Stimulated activated CD8-positive, alpha-beta memory T cell treated with anti-CD3 and anti-CD28 coated beads, Interleukin-7, amount 100 ng/mL, for 24 hours (primary cell): ENCODE data around the gene ZNF227.
"Not testable (repeated sequence)": the region's sequence is repeated elsewhere in the genome, so short reads cannot be mapped to it uniquely, and the experiment has no call there.

ENCODE experiments used
- DNase-seq: peaks from one replicate; pipeline ENCODE4 v3.0.0-alpha.2; 2020; ENCODE audit warnings: low read depth

The ZNF227 gene

DNA sequence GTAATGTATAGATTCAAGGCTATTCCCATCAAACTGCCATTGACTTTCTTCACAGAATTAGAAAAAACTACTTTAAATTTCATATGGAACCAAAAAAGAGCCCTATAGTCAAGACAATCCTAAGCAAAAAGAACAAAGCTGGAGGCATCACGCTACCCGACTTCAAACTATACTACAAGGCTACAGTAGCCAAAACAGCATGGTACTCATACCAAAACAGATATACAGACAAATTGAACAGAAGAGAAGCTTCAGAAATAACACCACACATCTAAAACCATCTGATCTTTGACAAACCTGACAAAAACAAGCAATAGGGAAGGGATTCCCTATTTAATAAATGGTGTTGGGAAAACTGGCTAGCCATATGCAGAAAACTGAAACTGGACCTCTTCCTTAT lies 40.0 kb downstream of the ZNF227 start:
- not testable (repeated sequence) for DNase-seq

DNA sequence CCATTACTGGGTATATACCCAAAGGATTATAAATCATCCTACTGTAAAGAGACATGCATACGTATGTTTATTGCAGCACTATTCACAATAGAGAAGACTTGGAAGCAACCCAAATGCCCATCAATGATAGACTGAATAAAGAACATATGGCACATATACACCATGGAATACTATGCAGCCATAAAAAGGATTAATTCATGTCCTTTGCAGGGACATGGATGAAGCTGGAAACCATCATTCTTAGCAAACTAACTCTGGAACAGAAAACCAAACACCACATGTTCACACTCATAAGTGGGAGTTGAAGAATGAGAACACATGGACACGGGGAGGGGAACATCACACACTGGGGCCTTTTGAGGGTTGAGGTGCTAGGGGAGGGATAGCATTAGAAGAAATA lies 41.1 kb downstream of the ZNF227 start:
- DNase-seq, result not testable (repeated sequence)

DNA sequence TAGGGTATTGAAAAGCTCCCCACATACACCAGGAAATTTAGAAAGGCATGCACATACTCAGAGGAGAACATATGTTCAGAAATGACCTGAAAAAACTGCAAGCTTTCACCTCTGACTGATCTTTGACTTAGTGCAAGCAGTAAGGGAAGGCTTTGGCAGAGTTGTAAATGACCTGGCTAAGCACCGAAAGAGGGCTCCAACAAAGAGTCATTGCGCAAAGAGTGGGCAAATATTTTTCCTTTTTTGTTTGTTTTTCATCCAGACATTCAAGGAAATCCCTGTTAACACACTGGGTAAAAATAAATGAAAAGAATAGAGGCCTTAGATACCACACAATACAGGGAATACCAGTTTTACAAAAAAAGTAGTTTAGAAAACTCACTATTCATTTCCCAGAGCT lies 42.2 kb downstream of the ZNF227 start:
- DNase-seq, result no peak

DNA sequence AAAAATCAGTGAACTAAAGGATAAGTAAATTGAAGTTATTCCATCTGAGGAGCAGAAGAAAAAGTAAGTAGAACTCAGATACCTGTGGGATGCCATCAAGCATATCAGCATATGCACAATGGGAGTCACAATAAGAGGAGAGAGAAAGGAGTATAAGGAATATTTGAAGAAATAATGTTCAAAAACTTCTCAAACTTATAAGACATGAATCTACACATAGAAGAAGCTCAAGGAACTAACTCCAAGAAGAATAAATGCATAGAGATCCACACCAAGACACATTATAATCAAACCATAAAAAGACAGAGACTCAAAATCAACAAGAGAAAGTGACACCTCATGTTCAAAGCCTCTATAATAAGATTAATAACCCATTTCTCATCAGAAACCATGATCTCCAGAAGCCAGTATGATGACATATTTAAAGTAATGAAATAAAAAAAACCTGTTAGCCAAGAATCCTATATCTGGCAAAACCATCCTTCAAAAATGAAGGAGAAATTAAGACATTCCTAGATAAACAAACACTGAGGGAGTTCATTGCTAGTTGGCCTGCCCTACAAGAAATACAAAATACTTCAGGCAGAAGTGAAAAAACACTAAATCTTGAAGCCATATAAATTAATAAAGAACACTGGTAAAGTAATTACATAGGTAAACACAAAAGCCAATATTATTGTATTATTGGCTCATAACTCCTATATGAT lies 43.5 kb downstream of the ZNF227 start:
- DNase-seq, result no peak

DNA sequence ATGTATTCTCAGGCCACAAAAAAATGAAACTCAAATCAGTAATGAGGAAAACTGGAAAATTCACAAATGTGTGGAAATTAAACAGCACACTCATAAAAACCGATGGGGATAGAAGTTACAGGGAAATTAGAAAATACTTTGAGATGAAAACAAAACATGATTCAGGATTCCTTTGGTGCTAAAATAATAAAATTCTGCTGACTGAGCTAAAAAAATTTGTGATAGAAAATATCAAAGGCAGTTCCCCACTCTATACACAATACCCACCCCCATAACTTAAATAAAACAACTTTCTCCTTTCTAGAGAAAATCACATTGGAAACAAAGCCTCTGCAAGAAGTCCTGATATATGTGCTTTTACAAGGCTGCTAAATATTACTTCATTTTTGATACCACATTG lies 45.8 kb downstream of the ZNF227 start:
- DNase-seq, result no peak

DNA sequence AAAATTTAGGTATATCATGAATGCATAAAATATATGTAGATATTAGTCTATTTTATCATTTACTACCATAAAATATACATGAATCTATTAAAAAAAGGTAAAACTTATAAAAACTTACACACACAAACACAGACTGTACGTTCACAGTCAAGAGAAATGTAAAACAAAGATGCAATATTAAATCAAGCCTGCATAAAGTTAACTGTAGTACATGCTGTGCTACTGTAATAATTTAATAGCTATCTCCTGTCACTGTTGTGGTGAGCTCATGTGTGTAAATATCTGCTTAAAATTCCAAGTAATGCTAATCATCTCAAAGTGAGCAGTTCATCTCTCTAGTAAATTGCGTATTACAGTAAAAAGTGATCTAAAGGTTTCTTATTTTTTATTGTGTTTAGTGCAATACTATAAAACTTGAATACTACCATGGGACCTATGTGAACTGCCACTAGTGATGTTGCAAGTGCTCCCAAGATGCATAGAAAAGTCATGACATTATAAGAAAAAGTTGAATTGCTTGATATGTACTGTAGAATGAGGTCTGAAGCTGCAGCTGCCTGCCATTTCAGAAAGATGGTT lies 46.6 kb downstream of the ZNF227 start:
- DNase-seq, result no peak

DNA sequence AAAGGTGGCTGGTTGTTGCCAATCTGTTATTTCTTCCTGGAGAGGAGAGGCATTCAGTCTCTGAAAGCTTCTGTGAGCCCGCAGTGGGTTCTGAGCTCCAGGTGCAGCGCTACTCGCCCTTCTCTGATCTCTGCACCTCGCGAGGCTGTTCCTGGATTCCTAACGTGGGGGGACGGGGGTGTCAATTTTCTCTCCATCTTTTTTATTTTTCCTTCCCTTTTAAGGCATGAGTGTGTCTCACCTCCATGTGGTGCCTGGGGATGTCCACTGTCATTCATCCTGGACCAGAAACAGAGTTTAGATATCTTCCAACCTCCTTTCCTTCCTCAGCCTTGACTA lies 48.0 kb downstream of the ZNF227 start:
- no peak for DNase-seq

DNA sequence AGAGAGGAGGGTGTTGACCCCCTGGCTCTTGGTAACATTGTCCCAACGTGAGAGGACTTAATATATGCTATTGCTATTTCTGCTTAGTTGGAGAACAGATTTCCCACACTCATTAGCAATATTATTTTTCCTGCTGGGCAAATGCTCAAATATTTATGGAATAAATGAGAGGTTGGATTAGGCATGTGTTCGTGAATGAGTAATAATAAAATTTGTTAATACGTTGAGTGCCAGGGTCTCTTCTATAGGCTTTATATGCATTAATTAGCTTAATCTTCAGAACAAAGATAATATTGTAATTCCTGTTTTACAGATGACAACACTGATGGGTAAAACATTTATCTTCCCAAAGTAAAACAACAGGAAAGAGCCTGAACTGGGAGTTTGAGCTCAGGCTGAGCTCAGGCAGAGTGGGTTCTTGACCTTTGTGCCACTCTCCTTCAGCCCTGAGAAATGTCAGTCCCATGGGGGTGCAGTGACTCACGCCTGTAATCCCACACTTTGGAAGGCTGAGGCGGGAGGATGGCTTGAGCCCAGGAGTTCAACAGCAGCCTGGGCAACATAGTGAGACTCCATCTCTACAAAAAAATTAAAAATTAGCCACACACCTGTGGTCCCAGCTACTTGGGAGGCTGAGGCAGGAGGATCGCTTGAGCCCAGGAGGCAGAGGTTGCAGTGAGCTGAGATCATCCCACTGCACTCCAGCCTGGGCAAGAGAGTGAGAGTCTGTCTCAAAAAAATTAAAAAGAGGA lies 48.5 kb downstream of the ZNF227 start:
- no peak for DNase-seq

DNA sequence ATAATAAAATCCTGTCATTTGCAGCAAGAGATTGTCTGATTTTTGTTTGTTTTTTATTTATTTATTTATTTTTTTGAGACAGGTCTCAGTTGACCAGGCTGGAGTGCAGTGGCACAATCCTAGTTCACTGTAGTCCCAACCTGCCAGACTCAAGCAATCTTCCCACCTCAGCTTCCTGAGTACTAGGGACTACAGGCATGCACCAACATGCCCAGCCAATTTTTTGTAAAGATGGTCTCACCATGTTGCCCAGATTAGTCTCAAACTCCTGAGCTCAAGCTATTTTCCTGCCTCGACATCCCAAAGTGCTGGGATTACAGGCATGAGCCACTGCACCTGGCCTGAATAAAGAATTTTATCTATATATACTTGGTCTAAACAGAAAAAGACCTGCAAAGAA lies 65.0 kb downstream of the ZNF227 start:
- no peak for DNase-seq

DNA sequence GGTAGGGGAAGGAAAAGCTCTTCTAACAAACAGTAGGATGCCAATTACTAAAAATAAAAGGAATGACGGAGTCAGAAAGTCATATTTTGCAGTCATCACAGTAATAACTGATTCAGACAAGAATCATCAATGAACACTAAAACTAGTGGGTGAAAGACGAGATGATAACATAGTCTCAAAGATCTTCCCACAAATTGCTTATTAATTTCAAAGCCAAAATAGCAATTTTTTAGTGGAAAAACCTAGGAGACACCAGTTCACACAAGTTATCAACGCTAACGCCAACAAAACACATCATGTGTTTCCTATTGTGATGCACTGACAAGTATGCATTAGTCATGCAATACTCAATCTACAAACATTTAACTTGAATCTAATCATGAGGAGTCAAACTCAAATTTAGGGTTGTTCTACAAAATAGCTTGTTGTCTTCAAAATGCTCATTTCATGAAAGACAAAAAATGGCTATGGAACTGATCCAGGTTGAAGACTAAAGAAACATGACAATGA lies 65.9 kb downstream of the ZNF227 start:
- DNase-seq, result no peak

DNA sequence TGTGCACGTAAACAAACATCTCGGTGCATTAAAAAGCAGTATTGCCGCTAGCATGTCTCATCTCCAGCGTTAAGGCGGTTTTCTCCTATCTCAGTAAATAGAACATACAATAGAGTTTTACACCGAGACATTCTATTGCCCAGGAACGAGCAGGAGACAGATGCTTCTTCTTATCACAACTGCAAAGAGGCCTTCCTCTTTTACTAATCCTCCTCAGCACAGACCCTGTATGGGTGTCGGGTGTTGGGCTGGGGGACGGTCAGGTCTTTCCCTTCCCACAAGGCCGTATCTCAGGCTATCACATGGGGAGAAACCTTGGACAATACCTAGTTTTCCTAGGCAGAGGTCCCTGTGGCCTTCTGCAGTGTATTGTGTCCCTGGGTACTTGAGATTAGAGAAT lies 68.6 kb downstream of the ZNF227 start:
- DNase-seq, result no peak

DNA sequence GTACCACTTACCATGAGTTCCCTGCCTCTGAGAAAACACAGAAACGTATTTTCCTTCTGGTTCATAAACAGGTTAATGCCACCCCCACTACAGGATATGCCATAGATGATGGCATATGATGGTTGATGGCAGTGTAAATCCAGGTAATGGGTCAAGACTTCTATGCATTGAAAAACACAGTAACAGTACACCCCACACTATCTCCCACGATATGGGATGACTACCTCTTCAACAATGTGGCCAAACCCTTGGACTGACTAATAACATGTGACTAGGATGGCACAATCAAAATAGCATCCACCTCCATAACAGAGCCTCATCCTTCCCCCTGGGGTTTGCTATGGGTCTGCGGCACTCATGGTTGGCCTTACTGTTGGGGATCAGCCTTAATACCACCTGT lies 70.5 kb downstream of the ZNF227 start:
- DNase-seq, result no peak

DNA sequence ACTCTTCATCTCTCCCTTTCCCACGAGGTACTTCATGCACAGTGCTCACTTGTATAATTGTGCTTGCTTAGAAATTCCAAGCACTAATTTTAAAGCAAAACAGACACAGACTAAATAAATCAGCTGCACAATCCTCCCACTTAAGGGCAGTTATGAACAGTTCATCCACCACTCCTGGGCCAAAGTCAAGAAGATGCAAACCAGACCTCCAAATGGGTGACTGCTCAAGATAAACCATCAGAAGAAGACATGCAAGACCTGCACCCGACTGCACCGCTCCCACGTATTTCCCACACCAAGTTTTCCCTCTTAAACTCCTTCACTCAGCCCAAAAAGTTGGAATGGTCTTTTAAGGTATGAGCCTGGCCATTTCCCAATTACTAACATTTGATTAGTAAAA lies 72.6 kb downstream of the ZNF227 start:
- DNase-seq, result no peak
